Pancreas (tissue), 10 donors: ENCODE measurements around the gene TMEM62. TPM values are rescaled to one million over a fixed set of nuclear protein-coding genes. Genes with fewer than 3 reads are reported as not detected.

ENCODE experiments used
- ATAC-seq, 4 donors: fragments of 200-7000 bp; cut with Tn5 transposase; one replicate each; pipeline versions ENCODE4 v1.8.0 to v1.9.1; 2020; ENCODE audit warnings: mild to moderate bottlenecking in 4 of 4, moderate library complexity in 4 of 4
- DNase-seq, 6 donors: peaks; one replicate each; pipeline ENCODE4 v3.0.0-alpha.2; 2020
- FAIRE-seq: peaks from 2 replicates; lab custom pipeline; 2012; peaks lifted over from hg19 to GRCh38; lab: Jason Lieb, UNC
- H3K27ac ChIP-seq, 4 donors: fragments of 200-600 bp; sonication (generic); 1 replicate in 3 of 4; 2 replicates in 1 of 4; pipeline versions ENCODE4 v1.5.0 to v1.8.0; 2020
- H3K27me3 ChIP-seq, 4 donors: fragments of 200-600 bp; one replicate each; pipeline ENCODE4 v1.8.0; 2021
- H3K36me3 ChIP-seq, 3 donors: fragments of 200-600 bp; sonication (generic) in 1 of 3; one replicate each; pipeline versions ENCODE4 v1.5.0 to v1.8.0; 2020 to 2021
- H3K4me1 ChIP-seq, 3 donors: fragments of 200-600 bp; one replicate each; pipeline ENCODE4 v1.8.0; 2021
- H3K4me3 ChIP-seq, 4 donors: fragments of 200-600 bp; sonication (generic) in 2 of 4; one replicate each; pipeline versions ENCODE4 v1.5.0 to v1.8.0; 2020 to 2021
- H3K9me3 ChIP-seq, 4 donors: fragments of 200-600 bp; one replicate each; pipeline ENCODE4 v1.8.0; 2021
- CTCF ChIP-seq, 4 donors: fragments of 200-600 bp; sonication (generic) in 3 of 4; IDR thresholded peaks; one replicate each; pipeline versions ENCODE4 v1.5.0 to v1.8.0; 2021; ENCODE audit warnings: antibody characterized with exemption in 4 of 4
- WGBS, 2 donors: extraction: QIAGEN DNeasy Blood & Tissue Kit; methylation state at CpG; one replicate each; pipeline ENCODE4 v1.1.7; 2013; 5-methylcytosine and 5-hydroxymethylcytosine counted together
- intact Hi-C, 3 donors: fragments of 100-400 bp; cut with DNase I; formaldehyde crosslinking; loops; one replicate each; pipeline versions ENCODE4 v1.11.1 to v1.14.2; 2022
- polyA plus RNA-seq, 2 donors: library from polyadenylated mRNA; stranded (reverse); fragments of 200-250 nt; gene quantifications; one replicate each; pipeline ENCODE4 v1.2.3, GENCODE V29; 2013
- total RNA-seq, 6 donors: library from RNA; stranded (reverse); fragmentation: NEBNext Ultra II Directional in 4 of 6; extraction: Animal tissue kit (Norgen Biotek cat#: 25700) in 4 of 6; gene quantifications; one replicate each; pipeline versions ENCODE4 v1.2.1 to v1.2.4, GENCODE V29; 2021 to 2023
- donor health status: healthy with polysubstance abuse.
- donor health status: DM: no; HTN: no; CAD: no; lungs with moderate emphysema.
- donor health status: DM: no; HTN: no; CAD: no.
- donor health status: control.
- donor health status: control.
- donor health status: Bipolar disorder and iron deficiency.
- donor health status: DM: yes; HTN: yes; CAD: no.
- donor health status: DM: no; HTN: no; CAD: no.
- donor health status: DM: no; HTN: no; CAD: no.
- donor health status: DM: yes; HTN: yes; CAD: no.

The TMEM62 gene
- total and polyA plus RNA-seq, 8 donors = 8.1 to 16.8 (median 11.5) TPM

GRCh38 chr15:43218908-43219706 is 85.7 kb downstream of the TMEM62 start:
- 47 to 48% methylated on average over 13 of the region's 13 CpGs for WGBS, 2 donors
- Histone ChIP-seq H3K27ac (no peak overlapping the region), H3K9me3 (no peaks in the 10 kb centered on the region), H3K4me3 (no peak overlapping the region), H3K36me3 (no peaks in the 10 kb centered on the region), H3K4me1 (no peaks in the 10 kb centered on the region), H3K27me3 (no peaks in the 10 kb centered on the region)
- no peak for DNase-seq
- peak in 1 of 4 donors; percentile 67 for ATAC-seq
- intact Hi-C loops = no loop called here
- no peak for TF ChIP-seq CTCF (IDR thresholded peaks at IDR 0.05)
- FAIRE-seq = no peak

GRCh38 chr15:43219929-43220928 is 86.8 kb downstream of the TMEM62 start:
- ATAC-seq (no peak), FAIRE-seq (no peak), DNase-seq (no peak)
- Histone ChIP-seq H3K4me3 (no peak overlapping the region), H3K9me3 (no peaks in the 10 kb centered on the region), H3K27ac (no peak overlapping the region), H3K36me3 (no peaks in the 10 kb centered on the region), H3K4me1 (no peaks in the 10 kb centered on the region), H3K27me3 (no peaks in the 10 kb centered on the region)
- TF ChIP-seq CTCF (IDR thresholded peaks at IDR 0.05) = no peak
- WGBS, 2 donors = 82 to 86% methylated on average over 16 of the region's 16 CpGs
- intact Hi-C loops = loop anchor here in 1 of 3 donors (5.0 kb wide), 1 partner anchor 62 kb away; no protein-coding TSS in a partner anchor

GRCh38 chr15:43220991-43221403 is 87.6 kb downstream of the TMEM62 start, which contains the start of gene EPB42:
Gene EPB42 (minus strand): TSS chr15:43221018. CDS start chr15:43220825, 193 bp downstream.
- no peaks in the 10 kb centered on the region for H3K36me3 ChIP-seq
- FAIRE-seq (no peak), DNase-seq (no peak), ATAC-seq (no peak)
- H3K27ac ChIP-seq = no peak within 1 kb of the TSS
- H3K27me3 ChIP-seq = no peaks in the 10 kb centered on the region
- TF ChIP-seq CTCF (IDR thresholded peaks at IDR 0.05) = no peak
- H3K4me3 ChIP-seq = no peak within 1 kb of the TSS
- WGBS, 2 donors = 62 to 73% methylated on average over 3 of the region's 3 CpGs
- H3K9me3 ChIP-seq = no peaks in the 10 kb centered on the region
- intact Hi-C loops = loop anchor here in 1 of 3 donors (5.0 kb wide), 1 partner anchor 61 kb away; no protein-coding TSS in a partner anchor
- no peaks in the 10 kb centered on the region for H3K4me1 ChIP-seq

DNA sequence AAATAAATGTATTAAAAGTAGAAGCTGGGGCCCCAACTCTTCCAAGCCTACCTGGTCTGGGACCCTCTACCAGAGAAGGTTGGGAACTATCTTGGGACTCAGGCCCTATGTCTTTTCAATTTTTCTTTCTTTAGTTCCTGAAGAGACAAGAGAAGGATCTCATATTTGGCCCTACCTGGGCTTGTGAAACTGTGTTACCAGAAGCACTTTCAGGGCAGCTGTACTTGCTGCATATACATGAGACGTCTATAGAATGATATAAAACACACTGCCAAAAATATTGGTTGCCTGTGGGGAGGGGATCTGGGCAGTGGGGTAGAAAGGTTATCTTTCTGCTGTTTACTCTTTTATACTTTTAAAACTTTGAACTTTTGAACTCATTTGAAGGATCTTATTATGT is 88.0 kb downstream of the TMEM62 start:
- Histone ChIP-seq H3K4me3 (no peak overlapping the region), H3K27me3 (no peaks in the 10 kb centered on the region), H3K9me3 (no peaks in the 10 kb centered on the region), H3K4me1 (no peaks in the 10 kb centered on the region), H3K36me3 (no peaks in the 10 kb centered on the region), H3K27ac (no peak overlapping the region)
- TF ChIP-seq CTCF (IDR thresholded peaks at IDR 0.05) = no peak
- intact Hi-C loops = loop anchor here in 1 of 3 donors (5.0 kb wide), 1 partner anchor 61 kb away; no protein-coding TSS in a partner anchor
- ATAC-seq (no peak), FAIRE-seq (no peak), DNase-seq (no peak)
- 64 to 66% methylated on average over 1 of the region's 1 CpG for WGBS, 2 donors
